Activated CD8-positive, alpha-beta memory T cell treated with anti-CD3 and anti-CD28 coated beads, Interleukin-2, amount 50 U/mL, for 24 hours (primary cell): ENCODE results near the gene MKX.

Experiments
- DNase-seq: peaks from one replicate; pipeline ENCODE4 v3.0.0-alpha.2; 2020; ENCODE audit errors: extremely low read depth

The MKX gene

GRCh38 chr10:27646604-27647175, 98.9 kb downstream of the MKX start:
- DNase-seq: no peak

DNA sequence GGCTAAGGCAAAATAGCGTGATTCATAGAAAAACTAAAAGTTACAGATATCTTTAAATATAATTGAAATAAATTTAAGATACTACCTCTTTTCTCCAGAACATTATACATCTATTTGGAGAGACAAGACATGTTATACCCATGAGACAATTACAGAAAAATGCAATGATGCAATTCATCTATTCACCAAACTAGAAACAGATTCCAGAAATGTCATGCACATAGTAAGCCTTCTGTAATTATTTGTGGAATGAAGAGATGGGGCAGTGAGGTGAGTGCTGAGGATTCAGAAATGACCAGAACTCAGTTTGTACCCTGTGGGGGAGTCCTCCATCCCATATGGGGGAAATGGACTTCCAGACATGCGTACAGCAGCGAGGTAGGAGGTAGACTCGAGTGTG, 99.4 kb downstream of the MKX start:
- DNase-seq: no peak

- no peak for DNase-seq
Measured at GRCh38 chr10:27644307-27644939, 101.2 kb downstream of the MKX start.

DNA sequence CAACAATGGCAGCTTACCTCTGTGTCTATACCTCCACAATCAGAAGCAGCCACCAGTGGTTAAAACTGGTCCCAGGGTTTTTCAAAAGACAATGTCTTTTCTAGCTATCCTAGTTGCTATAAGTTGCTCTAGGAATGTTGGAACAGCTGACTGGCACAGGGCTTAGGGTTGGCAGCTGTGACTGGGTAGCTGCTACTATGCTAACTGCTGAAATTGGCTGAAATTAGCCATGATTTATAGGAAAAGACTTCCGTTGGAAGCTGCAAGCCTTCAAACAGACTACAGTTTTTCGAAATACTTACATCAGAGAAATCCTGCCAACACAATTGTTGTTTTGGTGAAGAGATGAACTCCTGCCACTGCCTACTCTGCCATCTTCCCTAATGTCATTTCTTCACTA, 102.3 kb downstream of the MKX start:
- DNase-seq: no peak

GRCh38 chr10:27642023-27642589, 103.5 kb downstream of the MKX start:
- DNase-seq: no peak

DNA sequence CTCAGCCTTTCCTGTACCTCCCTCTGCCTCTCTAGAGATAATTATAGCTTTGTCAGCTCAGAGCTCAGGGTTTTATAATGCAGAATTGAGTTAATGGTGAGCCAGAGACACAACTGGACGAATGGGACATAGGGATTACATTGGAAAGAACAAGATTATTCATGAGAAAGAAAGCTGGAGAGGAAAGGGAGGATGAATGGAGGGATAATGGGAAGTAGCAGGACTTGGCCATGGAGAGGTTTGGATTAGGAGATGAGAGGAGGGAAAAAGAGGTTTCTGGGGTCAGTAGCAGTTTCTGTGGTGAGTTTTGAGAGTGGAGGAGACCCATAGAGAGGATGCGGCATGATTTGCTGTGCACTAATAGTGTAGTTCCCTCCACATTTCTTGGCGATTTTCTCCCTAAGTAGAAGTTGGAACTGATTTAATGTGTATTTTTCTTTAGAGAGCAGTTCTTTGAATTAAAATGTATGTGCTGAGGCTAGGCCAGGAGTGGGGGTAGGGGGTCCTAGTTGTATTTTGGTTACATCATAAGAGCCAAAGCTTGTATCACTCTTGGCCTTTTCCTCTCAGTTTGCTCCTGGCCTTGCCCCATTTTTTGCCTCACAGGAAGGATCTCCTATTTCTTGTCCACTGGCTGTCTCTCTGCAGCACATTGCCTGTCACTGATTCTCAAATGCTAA, 107.4 kb downstream of the MKX start:
- no peak for DNase-seq

DNA sequence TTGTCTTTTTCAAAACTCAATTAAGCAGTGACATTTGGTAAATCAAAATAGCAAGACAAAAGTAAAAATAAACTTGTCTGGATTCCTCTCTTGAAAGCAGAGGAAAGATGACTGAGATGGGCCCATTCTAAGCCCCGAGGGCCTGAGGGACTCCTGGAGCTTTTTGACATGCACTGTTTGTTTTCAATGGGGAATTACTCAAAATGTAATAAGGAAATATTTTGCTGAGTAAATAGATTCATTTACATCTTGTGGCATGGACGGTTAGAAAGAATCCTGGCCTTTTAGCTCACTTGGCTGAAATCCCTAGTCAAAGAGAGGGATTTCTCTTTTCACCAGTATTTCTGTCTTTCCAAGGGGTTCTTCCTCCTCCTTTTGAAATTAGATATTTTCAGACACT, 108.0 kb downstream of the MKX start:
- no peak for DNase-seq

- no peak for DNase-seq
Measured at GRCh38 chr10:27636816-27637215, 108.8 kb downstream of the MKX start.

DNA sequence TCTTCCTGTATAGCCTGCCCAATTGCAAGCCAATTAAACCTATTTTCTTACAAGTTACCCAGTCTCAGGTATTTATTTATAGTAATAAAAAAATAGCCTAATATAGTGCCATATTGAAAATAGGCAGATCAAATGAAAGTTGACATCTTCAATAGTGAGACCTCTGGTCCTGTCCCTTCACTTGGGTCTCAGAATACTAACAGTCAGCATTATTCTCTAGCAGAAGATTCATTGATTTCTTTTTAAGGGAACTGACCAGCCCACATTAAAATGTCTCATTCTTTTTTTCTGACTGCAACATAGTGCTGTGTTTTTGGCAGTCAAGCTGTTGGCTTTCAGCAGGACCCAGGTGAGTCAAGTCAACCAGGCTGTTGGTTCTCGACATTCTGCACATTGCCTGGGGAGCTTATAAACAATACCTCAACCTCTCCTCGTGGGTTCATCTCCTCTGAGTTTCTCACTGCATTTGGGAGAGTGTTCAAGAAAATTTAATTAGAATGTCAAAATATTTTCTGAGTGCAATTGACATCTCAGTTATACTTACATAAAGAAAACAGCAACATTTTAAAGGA, 109.8 kb downstream of the MKX start:
- DNase-seq: no peak

DNA sequence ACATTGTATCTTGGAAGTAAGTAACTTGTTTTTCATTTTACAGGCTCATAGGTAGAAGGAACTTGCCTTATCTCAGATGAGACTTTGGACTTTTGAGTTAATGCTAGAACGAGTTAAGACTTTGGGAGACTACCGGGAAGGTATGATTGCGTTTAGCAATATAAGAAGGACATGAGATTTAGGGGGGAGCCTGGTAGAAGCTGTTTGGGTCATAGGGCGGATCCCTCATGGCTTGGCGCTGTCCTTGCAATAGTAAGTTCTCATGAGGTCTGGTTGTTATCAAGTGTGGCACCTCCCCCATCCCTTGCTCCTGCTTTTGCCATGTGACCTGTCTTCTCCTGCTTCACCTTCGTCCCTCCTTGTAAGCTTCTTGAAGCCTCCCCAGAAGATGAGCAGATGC, 110.3 kb downstream of the MKX start:
- DNase-seq: no peak

DNA sequence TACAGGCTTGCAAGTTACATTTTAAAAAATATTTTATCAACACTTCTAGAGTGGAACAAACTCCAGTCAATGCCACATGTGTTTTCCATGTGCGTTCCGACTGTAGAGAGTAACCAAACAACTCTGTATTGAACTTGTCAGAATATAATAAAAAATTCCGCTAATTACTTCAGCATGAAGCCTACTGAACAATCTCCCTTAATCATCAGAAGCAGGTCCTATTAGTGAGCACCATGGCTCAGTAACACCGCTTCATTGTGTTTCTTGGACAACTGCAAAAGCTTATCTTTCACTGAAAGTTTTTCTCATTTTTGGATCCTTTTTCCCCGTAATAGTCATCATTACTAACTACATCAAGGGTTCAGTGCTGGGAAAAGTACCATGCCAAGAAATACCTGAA, 117.0 kb downstream of the MKX start:
- DNase-seq: no peak

GRCh38 chr10:27626890-27627289, 118.7 kb downstream of the MKX start:
- no peak for DNase-seq

DNA sequence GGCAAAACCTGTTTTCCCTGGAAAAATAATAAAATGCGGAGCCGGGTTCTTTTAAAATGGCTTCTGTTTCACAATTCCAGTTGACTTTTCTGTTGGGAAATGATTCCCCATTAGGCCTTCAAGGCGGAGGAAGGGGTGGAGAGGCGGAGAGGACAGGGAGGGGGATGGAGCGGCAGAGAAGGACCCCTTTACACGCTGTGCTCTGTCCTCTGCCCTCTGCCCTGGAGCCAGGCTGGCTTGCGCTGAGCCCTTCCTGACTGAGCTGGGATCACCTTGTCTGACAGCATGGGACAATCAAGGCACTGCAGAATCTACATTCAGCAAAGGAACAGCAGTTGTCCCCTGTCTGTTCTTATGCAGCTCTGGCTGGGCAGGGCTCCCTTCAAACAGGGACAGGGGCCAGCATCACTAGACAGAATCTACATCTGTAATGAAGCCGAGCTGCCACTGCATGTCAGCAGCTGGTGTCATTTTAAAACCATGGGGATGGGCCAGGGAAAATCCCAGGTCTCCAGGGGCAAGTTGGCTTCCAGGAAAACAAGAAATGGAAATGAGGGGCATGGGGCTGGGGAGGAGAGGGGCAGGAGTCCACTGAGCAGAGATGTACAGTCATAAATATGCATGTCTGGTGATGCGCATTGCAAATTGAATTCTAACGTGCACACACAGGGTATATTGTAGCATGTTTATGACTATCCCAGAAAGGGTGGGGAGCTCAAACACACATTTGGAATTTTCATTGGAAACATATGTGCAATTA, 120.0 kb downstream of the MKX start:
- no peak for DNase-seq

DNA sequence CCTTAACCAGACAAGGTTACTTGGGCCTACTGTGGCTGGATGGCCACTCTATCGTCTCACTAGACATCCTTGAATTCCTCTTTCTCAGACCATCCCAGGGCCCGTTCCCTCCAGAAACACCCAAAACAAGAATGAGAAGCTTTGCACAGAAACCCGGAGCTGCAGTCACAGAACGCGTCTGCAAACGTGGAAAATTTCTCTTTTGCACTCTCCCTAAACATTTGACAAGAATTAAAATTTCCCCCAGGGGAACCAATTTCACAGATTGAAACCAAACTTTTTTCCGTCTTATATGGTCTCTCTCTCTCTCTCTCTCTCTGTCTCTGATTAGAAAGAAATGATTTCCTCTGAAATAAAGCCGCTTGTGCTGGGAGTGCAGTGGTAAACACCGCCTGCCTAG, 120.7 kb downstream of the MKX start:
- no peak for DNase-seq
